DND-41 (cell line): ENCODE data around the gene KLF15.

Experiments used
- CTCF ChIP-seq: IDR thresholded peaks from 2 replicates; pipeline ENCODE4 v1.5.1; 2012; ENCODE audit warnings: borderline replicate concordance, low read length, moderate library complexity, mild to moderate bottlenecking; ENCODE audit not compliant: poor library complexity, severe bottlenecking; ENCODE audit errors: extremely low read depth
- EZH2 ChIP-seq: IDR thresholded peaks from 3 replicates; pipeline ENCODE4 v1.6.1; 2012; ENCODE audit warnings: borderline replicate concordance, low read depth, mild to moderate bottlenecking, moderate library complexity, low read length, inconsistent platforms; ENCODE audit not compliant: severe bottlenecking

DNA sequence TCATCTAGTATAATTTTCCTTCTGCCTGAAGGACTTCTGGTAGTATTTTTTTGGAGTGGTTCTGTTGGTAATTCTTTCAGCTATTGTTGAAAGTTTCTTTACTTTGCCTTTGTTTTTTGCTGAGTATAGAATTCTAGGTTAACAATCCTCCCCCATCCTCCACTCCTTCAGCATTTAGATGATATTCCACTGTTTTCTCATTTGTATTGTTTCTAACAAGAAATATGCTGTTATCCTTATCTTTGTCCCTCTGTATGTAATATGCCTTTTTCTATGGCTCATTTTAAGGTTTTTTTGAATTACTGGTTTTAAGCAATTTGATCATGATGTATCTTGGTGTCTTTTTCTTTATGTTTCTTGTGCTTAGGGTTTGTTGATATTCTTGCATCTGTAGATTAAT lies 53.9 kb downstream of the KLF15 start:
- TF ChIP-seq CTCF (no peak), EZH2 (no peak)
